Smooth muscle cell (in vitro differentiated cells): Measurements from ENCODE around the gene PIGM. TPM values are rescaled to one million over a fixed set of nuclear protein-coding genes. Genes with fewer than 3 reads are reported as not detected.

Experiments used
- DNase-seq: peaks from one replicate; lab custom pipeline; 2025; ENCODE audit not compliant: unreplicated experiment; lab: John Stamatoyannopoulos, UW
- H2AFZ ChIP-seq: fragments of 200-600 bp; sonication (generic); 2 replicates; pipeline ENCODE4 v1.6.0; 2016; ENCODE audit warnings: antibody characterized with exemption, low read depth, mild to moderate bottlenecking
- H3F3A ChIP-seq: fragments of 200-600 bp; sonication (generic); 2 replicates; pipeline ENCODE4 v1.6.0; 2017; ENCODE audit warnings: antibody characterized with exemption, low read depth
- H3K27ac ChIP-seq: fragments of 200-600 bp; sonication (generic); 2 replicates; pipeline ENCODE4 v1.5.1; 2016; ENCODE audit warnings: low read depth, mild to moderate bottlenecking
- H3K27me3 ChIP-seq: fragments of 200-600 bp; sonication (generic); 2 replicates; pipeline ENCODE4 v1.6.1; 2016; ENCODE audit warnings: low read depth, mild to moderate bottlenecking
- H3K36me3 ChIP-seq: fragments of 200-600 bp; sonication (generic); 2 replicates; pipeline ENCODE4 v1.5.1; 2016; ENCODE audit warnings: low read depth
- H3K4me1 ChIP-seq: fragments of 200-600 bp; sonication (generic); 2 replicates; pipeline ENCODE4 v1.5.1; 2016; ENCODE audit warnings: low read depth
- H3K4me2 ChIP-seq: fragments of 200-600 bp; sonication (generic); 2 replicates; pipeline ENCODE4 v1.6.0; 2016; ENCODE audit warnings: mild to moderate bottlenecking
- H3K4me3 ChIP-seq: fragments of 200-600 bp; sonication (generic); 2 replicates; pipeline ENCODE4 v1.5.1; 2016; ENCODE audit warnings: mild to moderate bottlenecking
- H3K79me2 ChIP-seq: fragments of 200-600 bp; sonication (generic); 2 replicates; pipeline ENCODE4 v1.6.0; 2016; ENCODE audit warnings: low read depth, mild to moderate bottlenecking
- H3K9ac ChIP-seq: fragments of 200-600 bp; sonication (generic); 2 replicates; pipeline ENCODE4 v1.6.0; 2016; ENCODE audit warnings: low read depth
- H3K9me3 ChIP-seq: fragments of 200-600 bp; sonication (generic); replicated peaks from 2 replicates; pipeline ENCODE4 v1.5.1; 2016; ENCODE audit warnings: low read depth
- H4K20me1 ChIP-seq: fragments of 200-600 bp; sonication (generic); 2 replicates; pipeline ENCODE4 v1.6.0; 2016; ENCODE audit warnings: low read depth
- WGBS: methylation state at CpG from one replicate; pipeline ENCODE4 v1.1.7; 2016; ENCODE audit warnings: low lambda C conversion rate; 5-methylcytosine and 5-hydroxymethylcytosine counted together
- polyA plus RNA-seq: library from polyadenylated mRNA; unstranded; fragments of >200 nt; fragmentation: Nextera tagmentation; extraction: Ambion mirVana; gene quantifications from 2 replicates; pipeline ENCODE4 v1.2.1, GENCODE V29; 2016
- total RNA-seq: library from RNA; depleted of rRNA; stranded (reverse); fragments of >200 nt; gene quantifications from 2 replicates; pipeline ENCODE4 v1.2.3, GENCODE V29; 2014
- TF ChIP-seq, protein P1 (sequence below): fragments of 200-600 bp; sonication (generic); IDR thresholded peaks from 2 replicates; pipeline ENCODE4 v1.5.1; 2017; ENCODE audit warnings: borderline replicate concordance, mild to moderate bottlenecking, antibody characterized with exemption; ENCODE audit not compliant: insufficient read depth, poor library complexity, severe bottlenecking

The PIGM gene
- total and polyA plus RNA-seq, 2 experiments from 2014 or later: 3.0 to 5.2 TPM

DNA sequence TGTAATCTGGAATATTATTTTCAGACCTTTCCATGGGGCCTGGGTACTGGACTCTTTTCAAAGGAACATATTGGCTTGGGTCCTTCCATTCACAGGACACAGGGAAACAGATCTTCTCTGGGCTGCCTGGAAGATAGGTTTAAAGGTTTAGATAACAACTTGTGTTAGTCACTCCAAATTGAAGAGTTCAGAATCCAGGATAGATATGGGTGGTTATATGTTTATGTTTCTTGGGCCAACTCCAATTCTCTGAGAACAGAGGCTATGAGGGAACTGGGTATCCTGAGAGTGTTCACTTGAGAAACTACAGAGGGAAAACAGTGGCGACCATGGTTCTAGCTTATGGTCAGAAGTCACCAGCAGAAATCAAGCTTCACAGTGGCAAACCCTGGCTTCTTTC, 8.7 kb upstream of the PIGM start:
- no peaks in the 10 kb centered on the region for H3K36me3 ChIP-seq
- no peaks in the 10 kb centered on the region for H3F3A ChIP-seq
- no peak overlapping the region for H2AFZ ChIP-seq
- DNase-seq: no peak
- H3K27me3 ChIP-seq: peaks cover 22% of the 10 kb centered on the region
- no peak overlapping the region for H3K27ac ChIP-seq
- no peaks in the 10 kb centered on the region for H3K79me2 ChIP-seq
- H4K20me1 ChIP-seq: no peaks in the 10 kb centered on the region
- WGBS: 54% methylated on average over 1 of the region's 1 CpG
- no peaks in the 10 kb centered on the region for H3K4me1 ChIP-seq
- TF ChIP-seq, protein P1, sequence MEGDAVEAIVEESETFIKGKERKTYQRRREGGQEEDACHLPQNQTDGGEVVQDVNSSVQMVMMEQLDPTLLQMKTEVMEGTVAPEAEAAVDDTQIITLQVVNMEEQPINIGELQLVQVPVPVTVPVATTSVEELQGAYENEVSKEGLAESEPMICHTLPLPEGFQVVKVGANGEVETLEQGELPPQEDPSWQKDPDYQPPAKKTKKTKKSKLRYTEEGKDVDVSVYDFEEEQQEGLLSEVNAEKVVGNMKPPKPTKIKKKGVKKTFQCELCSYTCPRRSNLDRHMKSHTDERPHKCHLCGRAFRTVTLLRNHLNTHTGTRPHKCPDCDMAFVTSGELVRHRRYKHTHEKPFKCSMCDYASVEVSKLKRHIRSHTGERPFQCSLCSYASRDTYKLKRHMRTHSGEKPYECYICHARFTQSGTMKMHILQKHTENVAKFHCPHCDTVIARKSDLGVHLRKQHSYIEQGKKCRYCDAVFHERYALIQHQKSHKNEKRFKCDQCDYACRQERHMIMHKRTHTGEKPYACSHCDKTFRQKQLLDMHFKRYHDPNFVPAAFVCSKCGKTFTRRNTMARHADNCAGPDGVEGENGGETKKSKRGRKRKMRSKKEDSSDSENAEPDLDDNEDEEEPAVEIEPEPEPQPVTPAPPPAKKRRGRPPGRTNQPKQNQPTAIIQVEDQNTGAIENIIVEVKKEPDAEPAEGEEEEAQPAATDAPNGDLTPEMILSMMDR: no peak
- H3K4me2 ChIP-seq: peak overlapping the region; percentile 17
- no peak overlapping the region for H3K4me3 ChIP-seq
- H3K9me3 ChIP-seq: no peaks in the 10 kb centered on the region
- no peak overlapping the region for H3K9ac ChIP-seq

DNA sequence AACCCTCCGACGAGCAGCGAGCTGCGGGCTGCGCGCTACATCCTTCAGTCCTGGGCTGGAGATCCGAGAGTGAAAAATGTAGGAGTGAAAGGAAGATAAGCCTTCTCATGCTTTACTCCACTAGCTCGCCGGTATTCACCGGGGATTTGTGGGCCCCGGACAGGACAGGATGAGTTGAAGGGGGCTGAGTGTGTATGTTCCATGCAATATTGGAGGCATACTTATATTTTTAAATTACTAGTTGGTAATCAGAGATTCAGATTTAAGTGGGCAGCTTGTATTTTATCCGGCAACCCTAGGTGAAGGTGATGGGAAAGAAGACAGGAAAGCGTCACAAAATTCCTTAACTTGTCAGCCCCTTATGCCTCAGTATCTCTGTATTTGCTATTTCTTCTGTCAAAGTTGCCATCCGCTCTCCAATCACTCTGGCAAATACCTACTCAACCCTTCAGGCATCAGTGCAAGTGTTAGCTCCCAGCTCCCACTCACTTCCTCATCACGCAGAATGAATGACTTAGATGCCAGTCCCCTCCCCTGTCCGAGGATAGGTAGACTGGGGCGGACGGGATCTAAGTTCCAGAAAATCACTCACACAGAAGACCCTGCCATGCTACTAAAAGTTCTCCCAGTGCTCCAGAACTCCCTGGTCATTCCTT, 503 bp upstream of the PIGM start:
- TF ChIP-seq, protein P1: no peak
- DNase-seq: no peak
- Histone ChIP-seq H3K27ac (no peak overlapping the region), H3K36me3 (no peaks in the 10 kb centered on the region), H3K4me3 (peak overlapping the region; percentile 82), H3K9ac (peak overlapping the region; percentile 41), H3K27me3 (peaks cover 42% of the 10 kb centered on the region), H4K20me1 (peaks cover 5% of the 10 kb centered on the region), H3K79me2 (no peaks in the 10 kb centered on the region), H3K9me3 (no peaks in the 10 kb centered on the region), H3K4me1 (peaks cover 18% of the 10 kb centered on the region), H3K4me2 (peak overlapping the region; percentile 97), H2AFZ (peak overlapping the region; percentile 99), H3F3A (no peaks in the 10 kb centered on the region)
- 7% methylated on average over 18 of the region's 18 CpGs for WGBS

DNA sequence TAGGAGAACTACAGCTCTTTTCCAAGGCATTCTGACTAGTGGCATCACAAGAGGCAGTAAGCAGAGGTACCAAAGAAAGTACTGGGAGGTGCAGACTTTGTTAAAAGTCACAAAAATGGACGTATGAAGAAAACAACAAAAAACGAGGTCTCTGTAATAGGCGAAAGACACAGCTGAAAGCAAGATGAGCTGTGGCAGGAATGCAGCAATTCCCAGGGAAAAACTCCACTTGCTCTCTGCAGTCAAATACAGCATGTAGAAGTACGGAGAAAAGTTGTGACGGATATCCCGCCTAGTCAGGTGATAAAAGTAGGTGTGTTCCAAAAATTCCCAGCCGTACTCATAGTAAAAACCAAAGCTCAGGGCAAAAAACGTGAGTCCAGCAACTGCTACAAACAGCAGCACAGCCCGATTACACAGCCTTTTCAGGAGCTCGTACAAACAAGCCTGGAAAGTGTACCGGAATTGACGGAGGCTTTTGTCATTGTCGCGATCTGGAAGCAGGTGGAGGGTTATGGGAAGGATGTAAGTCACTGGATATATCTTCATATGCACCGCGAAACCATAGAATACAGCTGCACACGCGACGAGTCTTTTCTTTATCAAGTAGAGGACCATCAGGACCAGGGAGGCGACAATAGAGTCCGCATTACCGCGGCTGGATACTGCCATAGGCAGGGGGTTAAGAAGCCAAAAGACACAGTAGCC, 979 bp downstream of the PIGM start:
- Histone ChIP-seq H3K4me2 (peak overlapping the region; percentile 97), H3K9ac (peak overlapping the region; percentile 17), H3K4me3 (peak overlapping the region; percentile 82), H3K27ac (no peak overlapping the region), H3F3A (no peaks in the 10 kb centered on the region), H3K9me3 (no peaks in the 10 kb centered on the region), H3K36me3 (no peaks in the 10 kb centered on the region), H3K4me1 (peaks cover 18% of the 10 kb centered on the region), H2AFZ (peak overlapping the region; percentile 99), H3K79me2 (no peaks in the 10 kb centered on the region), H3K27me3 (peaks cover 28% of the 10 kb centered on the region), H4K20me1 (peaks cover 5% of the 10 kb centered on the region)
- no peak for DNase-seq
- TF ChIP-seq, protein P1: no peak
- WGBS: 8% methylated on average over 23 of the region's 23 CpGs
